SKM-1 (cell line): ENCODE data around the gene KRT82.

Experiments used
- DNase-seq: peaks from one replicate; lab custom pipeline; 2025; ENCODE audit not compliant: unreplicated experiment; lab: John Stamatoyannopoulos, UW

KRT82 gene

GRCh38 chr12:52387859-52388258 is 18.3 kb downstream of the KRT82 start:
- no peak for DNase-seq

GRCh38 chr12:52385226-52385702 is 20.9 kb downstream of the KRT82 start, which contains the start of gene KRT84:
KRT84 (minus strand) TSS chr12:52385652; CDS start chr12:52385585, 67 bp downstream.
- no peak for DNase-seq

- no peak for DNase-seq
Measured at GRCh38 chr12:52383331-52383730, 22.8 kb downstream of the KRT82 start.

GRCh38 chr12:52382854-52383253 is 23.3 kb downstream of the KRT82 start:
- no peak for DNase-seq

GRCh38 chr12:52381206-52381605 is 24.9 kb downstream of the KRT82 start:
- no peak for DNase-seq

- DNase-seq: no peak
Measured at GRCh38 chr12:52380271-52380694, 25.9 kb downstream of the KRT82 start.

- no peak for DNase-seq
Measured at GRCh38 chr12:52379536-52379935, 26.6 kb downstream of the KRT82 start.

- DNase-seq: no peak
Measured at GRCh38 chr12:52378091-52378490, 28.0 kb downstream of the KRT82 start.

- no peak for DNase-seq
Measured at GRCh38 chr12:52377266-52377665, 28.9 kb downstream of the KRT82 start.

- peak; percentile 5 for DNase-seq
Measured at GRCh38 chr12:52372216-52373154, 33.6 kb downstream of the KRT82 start.

GRCh38 chr12:52371716-52372115 is 34.4 kb downstream of the KRT82 start:
- no peak for DNase-seq

GRCh38 chr12:52370926-52371608 is 35.1 kb downstream of the KRT82 start:
- no peak for DNase-seq

- no peak for DNase-seq
Measured at GRCh38 chr12:52369809-52370208, 36.3 kb downstream of the KRT82 start.

- DNase-seq: no peak
Measured at GRCh38 chr12:52369211-52369610, 36.9 kb downstream of the KRT82 start.

- DNase-seq: no peak
Measured at GRCh38 chr12:52368508-52368907, 37.6 kb downstream of the KRT82 start.

- no peak for DNase-seq
Measured at GRCh38 chr12:52367876-52368275, 38.3 kb downstream of the KRT82 start.

GRCh38 chr12:52366738-52367485 is 39.2 kb downstream of the KRT82 start, which contains the start of gene KRT85:
KRT85 (minus strand) TSS chr12:52367481; CDS start chr12:52367405, 76 bp downstream.
- no peak for DNase-seq

GRCh38 chr12:52364901-52365489 is 41.1 kb downstream of the KRT82 start:
- DNase-seq: no peak

GRCh38 chr12:52364061-52364460 is 42.1 kb downstream of the KRT82 start:
- no peak for DNase-seq

- no peak for DNase-seq
Measured at GRCh38 chr12:52363111-52363679, 42.9 kb downstream of the KRT82 start.
